Lower leg skin (tissue), 4 donors: ENCODE data around the gene GNB5. TPM values are rescaled to one million over a fixed set of nuclear protein-coding genes. Genes with fewer than 3 reads are reported as not detected.
A peak's percentile ranks its signal among the peaks of the same experiment; 100 is the strongest.

Experiments
- DNase-seq, 2 donors: peaks; one replicate each; pipeline ENCODE4 v3.0.0-alpha.2; 2019; ENCODE audit warnings: low spot score in 2 of 2
- H3K4me3 ChIP-seq: fragments of 200-600 bp; sonication (generic); 2 replicates; pipeline ENCODE4 v1.5.1; 2017; ENCODE audit warnings: mild to moderate bottlenecking, low read depth; ENCODE audit not compliant: poor library complexity, severe bottlenecking
- POLR2A ChIP-seq, 2 donors: fragments of 450-650 bp; IDR thresholded peaks; one replicate each; pipeline ENCODE4 v1.6.1; 2016 to 2017; ENCODE audit warnings: antibody characterized with exemption in 2 of 2, mild to moderate bottlenecking in 1 of 2, moderate library complexity in 1 of 2
- WGBS, 2 donors: methylation state at CpG; one replicate each; pipeline ENCODE4 v1.1.5; 2018; 5-methylcytosine and 5-hydroxymethylcytosine counted together
- intact Hi-C: fragments of 100-400 bp; cut with DNase I; formaldehyde crosslinking; loops from one replicate; pipeline ENCODE4 v1.15.0; 2023; ENCODE audit warnings: low total_unique reads
- total RNA-seq, 4 donors: library from RNA; depleted of rRNA; stranded (reverse); fragments of >200 nt; gene quantifications; one replicate each; pipeline ENCODE4 v1.1.0, GENCODE V29; 2016
- TF ChIP-seq, protein P1 (sequence below), 3 donors: fragments of 450-650 bp; IDR thresholded peaks; one replicate each; pipeline ENCODE4 v1.5.1; 2016; ENCODE audit warnings: antibody characterized with exemption in 3 of 3, mild to moderate bottlenecking in 3 of 3, moderate library complexity in 2 of 3

GNB5 gene
- total RNA-seq, 4 donors from 2014 or later: 15.7 to 30.7 (median 21.9) TPM

DNA sequence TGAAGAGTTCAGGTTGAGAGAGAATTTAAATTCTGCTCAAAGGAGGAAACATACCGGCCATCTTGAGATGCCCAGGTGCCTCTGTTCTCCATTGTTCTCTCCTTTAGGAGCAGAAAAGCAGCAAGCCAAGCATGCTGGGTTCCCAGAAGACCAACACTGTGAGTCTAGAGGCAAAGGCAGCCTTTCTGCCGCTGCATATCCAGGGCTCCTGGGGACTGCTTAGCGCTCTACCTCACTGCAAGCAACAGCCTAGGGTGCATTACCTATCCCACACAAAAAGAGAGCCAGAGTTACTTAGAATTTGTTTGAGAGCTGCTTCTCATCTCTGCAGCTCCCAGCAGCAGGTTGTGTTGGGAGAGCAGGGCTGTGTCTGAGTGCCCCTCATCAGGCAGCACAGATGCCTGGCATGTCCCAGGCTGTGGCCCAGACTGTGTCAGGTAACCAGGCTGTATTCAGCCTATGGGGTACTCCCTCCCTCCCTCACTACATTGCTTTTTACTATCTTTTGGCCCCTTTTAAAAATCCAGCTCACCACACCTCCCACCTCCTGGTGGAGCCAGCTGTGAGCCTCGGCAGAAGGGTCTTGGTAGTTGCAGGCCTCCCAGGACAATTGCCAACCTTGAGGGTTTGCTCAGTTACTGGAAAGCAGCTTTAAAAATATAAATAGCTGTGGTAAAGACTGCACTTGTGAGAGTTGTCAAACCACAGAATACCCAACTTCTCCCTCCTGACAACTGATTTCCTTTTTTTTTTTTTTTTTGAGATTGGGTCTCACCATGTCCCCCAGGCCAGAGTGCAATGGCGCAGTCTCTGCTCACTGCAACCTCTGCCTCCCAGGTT lies 108.8 kb downstream of the GNB5 start:
- no peak for TF ChIP-seq POLR2A (IDR thresholded peaks at IDR 0.05)
- TF ChIP-seq, protein P1, sequence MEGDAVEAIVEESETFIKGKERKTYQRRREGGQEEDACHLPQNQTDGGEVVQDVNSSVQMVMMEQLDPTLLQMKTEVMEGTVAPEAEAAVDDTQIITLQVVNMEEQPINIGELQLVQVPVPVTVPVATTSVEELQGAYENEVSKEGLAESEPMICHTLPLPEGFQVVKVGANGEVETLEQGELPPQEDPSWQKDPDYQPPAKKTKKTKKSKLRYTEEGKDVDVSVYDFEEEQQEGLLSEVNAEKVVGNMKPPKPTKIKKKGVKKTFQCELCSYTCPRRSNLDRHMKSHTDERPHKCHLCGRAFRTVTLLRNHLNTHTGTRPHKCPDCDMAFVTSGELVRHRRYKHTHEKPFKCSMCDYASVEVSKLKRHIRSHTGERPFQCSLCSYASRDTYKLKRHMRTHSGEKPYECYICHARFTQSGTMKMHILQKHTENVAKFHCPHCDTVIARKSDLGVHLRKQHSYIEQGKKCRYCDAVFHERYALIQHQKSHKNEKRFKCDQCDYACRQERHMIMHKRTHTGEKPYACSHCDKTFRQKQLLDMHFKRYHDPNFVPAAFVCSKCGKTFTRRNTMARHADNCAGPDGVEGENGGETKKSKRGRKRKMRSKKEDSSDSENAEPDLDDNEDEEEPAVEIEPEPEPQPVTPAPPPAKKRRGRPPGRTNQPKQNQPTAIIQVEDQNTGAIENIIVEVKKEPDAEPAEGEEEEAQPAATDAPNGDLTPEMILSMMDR (IDR thresholded peaks at IDR 0.05): no peak
- WGBS, 2 donors: 78 to 87% methylated on average over 5 of the region's 5 CpGs
- no peak overlapping the region for H3K4me3 ChIP-seq
- intact Hi-C loops: no loop called here
- DNase-seq: no peak

DNA sequence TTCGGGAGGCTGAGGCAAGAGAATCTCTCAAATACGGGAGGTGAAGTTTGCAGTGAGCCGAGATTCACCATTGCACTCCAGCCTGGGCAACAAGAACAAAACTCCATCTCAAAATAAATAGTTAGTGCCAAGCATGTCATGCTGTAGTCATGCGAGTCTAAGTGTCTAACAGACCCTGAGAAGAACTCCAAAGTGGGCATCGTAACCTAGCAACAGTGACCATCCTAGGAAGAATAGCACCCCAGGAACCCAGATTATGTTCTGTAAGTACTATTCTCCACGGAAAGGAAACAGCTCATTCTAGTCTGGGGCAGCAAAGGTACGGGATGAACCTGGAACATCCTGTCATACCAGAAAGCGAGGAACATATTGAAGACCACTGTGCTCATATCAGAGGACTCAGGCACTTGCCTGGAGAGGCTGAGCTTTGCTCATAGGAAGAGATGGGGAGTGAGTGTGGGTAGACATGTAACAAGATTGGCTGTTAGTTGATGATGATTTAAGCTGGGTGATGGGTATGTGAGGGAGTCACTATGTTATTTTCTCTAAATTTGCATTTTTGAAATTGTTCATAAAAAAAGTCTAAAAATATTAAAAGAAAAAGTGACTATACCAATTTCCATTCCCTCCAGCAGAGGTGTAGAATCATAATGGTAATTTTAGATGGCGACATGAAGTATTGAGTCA lies 110.3 kb downstream of the GNB5 start:
- intact Hi-C loops: no loop called here
- WGBS, 2 donors: 90 to 92% methylated on average over 9 of the region's 9 CpGs
- TF ChIP-seq, protein P1 (IDR thresholded peaks at IDR 0.05): no peak
- no peak for TF ChIP-seq POLR2A (IDR thresholded peaks at IDR 0.05)
- no peak overlapping the region for H3K4me3 ChIP-seq
- DNase-seq: no peak

DNA sequence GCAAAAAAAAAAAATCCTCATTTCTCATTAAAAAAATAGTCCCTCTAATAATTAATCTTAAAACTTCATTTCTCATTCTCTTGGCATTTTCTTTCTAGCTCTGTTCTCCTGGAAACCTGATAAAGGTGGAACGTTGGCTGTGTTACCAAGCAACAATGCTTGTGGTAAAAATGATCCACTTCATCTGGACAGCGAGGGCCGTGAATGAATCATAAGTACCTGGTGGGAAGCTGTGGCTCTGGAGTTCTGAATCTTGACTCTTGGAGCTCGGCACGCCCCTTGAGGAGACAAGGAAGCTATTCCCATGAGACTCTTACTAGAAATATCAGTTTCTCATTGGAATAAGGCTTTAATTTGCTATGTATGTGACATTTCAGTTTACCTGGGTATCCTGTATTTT lies 111.2 kb downstream of the GNB5 start:
- intact Hi-C loops: no loop called here
- no peak overlapping the region for H3K4me3 ChIP-seq
- 73 to 74% methylated on average over 5 of the region's 5 CpGs for WGBS, 2 donors
- DNase-seq: no peak
- no peak for TF ChIP-seq POLR2A (IDR thresholded peaks at IDR 0.05)
- TF ChIP-seq, protein P1 (IDR thresholded peaks at IDR 0.05): no peak

DNA sequence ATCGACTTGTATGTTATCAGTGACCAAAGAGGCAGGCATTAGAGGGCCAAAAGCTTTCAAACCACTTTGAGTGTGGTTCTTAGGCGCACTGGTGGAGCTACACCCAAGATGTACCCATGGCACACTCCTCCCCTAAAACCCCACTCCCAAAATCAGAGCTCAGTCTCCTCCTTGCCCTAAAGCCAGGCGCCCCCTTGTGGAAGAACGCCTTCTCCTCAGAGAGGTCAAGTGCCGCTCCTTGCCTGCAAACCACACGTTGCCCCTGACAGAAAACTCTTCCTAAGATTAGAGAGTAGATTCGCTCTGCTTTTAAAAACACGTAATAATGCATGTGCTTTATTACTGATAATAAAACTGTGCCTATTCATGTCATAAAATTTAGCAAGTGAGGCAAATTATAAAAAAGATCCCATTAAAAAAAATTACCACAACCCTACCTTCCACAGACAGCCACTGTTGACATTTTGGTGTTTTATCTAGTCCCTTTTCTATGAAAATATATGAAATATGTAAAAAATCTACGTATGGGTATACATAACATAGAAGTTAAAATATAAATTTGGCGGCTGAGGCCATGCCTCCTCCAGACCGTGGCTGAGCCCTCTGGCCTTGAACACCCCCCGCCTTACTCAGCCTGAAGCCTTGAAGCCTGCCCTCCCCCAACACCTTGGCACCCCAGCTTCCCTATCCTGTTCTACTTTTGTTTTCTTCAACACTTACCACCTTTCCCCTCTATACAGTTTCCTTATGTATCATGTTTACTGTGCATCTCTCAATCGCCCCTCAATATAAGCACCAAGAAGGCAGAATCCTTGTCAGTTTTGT lies 112.1 kb downstream of the GNB5 start:
- no peak overlapping the region for H3K4me3 ChIP-seq
- WGBS, 2 donors: 60 to 64% methylated on average over 13 of the region's 13 CpGs
- TF ChIP-seq, protein P1 (IDR thresholded peaks at IDR 0.05): peak in 1 of 3 donors; percentile 23
- TF ChIP-seq POLR2A (IDR thresholded peaks at IDR 0.05): no peak
- intact Hi-C loops: no loop called here
- peak; percentile 67 to 94 for DNase-seq

DNA sequence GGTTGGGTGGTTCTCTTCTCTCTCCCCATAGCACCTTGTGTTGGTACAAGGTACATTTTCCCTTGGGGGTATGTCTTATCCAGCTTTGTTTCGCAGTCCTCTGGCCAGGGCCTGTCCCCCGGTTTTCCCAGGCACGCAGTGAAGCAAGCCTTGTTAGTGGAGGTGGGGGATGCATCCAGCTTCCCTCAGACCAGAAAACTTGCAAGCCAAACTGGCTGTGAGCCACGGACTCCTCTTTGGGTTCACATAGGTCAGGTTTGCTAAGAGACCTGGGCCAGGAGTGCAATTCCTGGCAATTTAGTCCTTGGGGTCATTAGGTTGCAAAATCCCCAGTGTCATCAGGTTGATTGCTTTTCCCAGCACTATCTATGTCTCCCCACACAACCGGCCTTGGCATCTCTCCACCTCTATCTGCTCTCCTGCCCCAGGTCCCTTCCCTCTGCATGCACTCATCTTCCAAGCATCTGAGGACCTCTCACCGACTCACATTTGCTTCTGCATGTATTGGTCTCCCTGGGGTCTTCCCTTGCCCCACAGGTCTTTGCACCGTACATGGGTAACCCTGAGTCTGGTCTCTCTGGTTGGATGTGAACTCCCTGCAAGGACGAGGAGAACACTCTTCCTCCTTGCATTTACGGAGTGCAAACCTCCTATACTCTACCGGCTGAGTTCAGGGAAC lies 112.9 kb downstream of the GNB5 start:
- WGBS, 2 donors: 77 to 81% methylated on average over 10 of the region's 10 CpGs
- DNase-seq: no peak
- TF ChIP-seq, protein P1 (IDR thresholded peaks at IDR 0.05): no peak
- TF ChIP-seq POLR2A (IDR thresholded peaks at IDR 0.05): no peak
- no peak overlapping the region for H3K4me3 ChIP-seq
- intact Hi-C loops: no loop called here
